GM12878 (cell line): ENCODE measurements around the gene DIAPH1. TPM values are rescaled to one million over a fixed set of nuclear protein-coding genes. Genes with fewer than 3 reads are reported as not detected.

Experiments
- CBFB ChIP-seq: IDR thresholded peaks from 2 replicates; pipeline ENCODE4 v1.6.1; 2016; ENCODE audit warnings: antibody characterized with exemption, low read depth
- CEBPZ ChIP-seq: fragments of 150-350 bp; IDR thresholded peaks from 2 replicates; pipeline ENCODE4 v1.6.1; 2016; ENCODE audit warnings: low read depth, low read length
- CHD4 ChIP-seq: fragments of 200-600 bp; sonication (generic); IDR thresholded peaks from 2 replicates; pipeline ENCODE4 v1.6.1; 2016; ENCODE audit warnings: mild to moderate bottlenecking
- ELK1 ChIP-seq: IDR thresholded peaks from 2 replicates; pipeline ENCODE4 v1.6.1; 2012; ENCODE audit warnings: low read depth, low read length, improper control_type of control experiment
- FOXK2 ChIP-seq: fragments of 450-650 bp; IDR thresholded peaks from 2 replicates; pipeline ENCODE4 v1.6.1; 2017; ENCODE audit warnings: mild to moderate bottlenecking, moderate library complexity
- HDGF ChIP-seq: fragments of 450-650 bp; IDR thresholded peaks from 2 replicates; pipeline ENCODE4 v1.6.1; 2016; ENCODE audit warnings: antibody characterized with exemption
- MLLT1 ChIP-seq: fragments of 450-650 bp; IDR thresholded peaks from 2 replicates; pipeline ENCODE4 v1.6.1; 2016; ENCODE audit warnings: mild to moderate bottlenecking
- MTA2 ChIP-seq: fragments of 450-650 bp; IDR thresholded peaks from 2 replicates; pipeline ENCODE4 v1.6.1; 2016; ENCODE audit warnings: low read depth, mild to moderate bottlenecking, moderate library complexity
- NFIC ChIP-seq: IDR thresholded peaks from 2 replicates; pipeline ENCODE4 v1.6.1; 2012; ENCODE audit warnings: low read depth, mild to moderate bottlenecking, inconsistent platforms, low read length, moderate library complexity
- NR2C1 ChIP-seq: fragments of 450-650 bp; IDR thresholded peaks from 2 replicates; pipeline ENCODE4 v1.6.1; 2017; ENCODE audit warnings: antibody characterized with exemption, mild to moderate bottlenecking, moderate library complexity
- POLR2AphosphoS2 ChIP-seq: IDR thresholded peaks from 2 replicates; pipeline ENCODE4 v1.6.1; 2011; ENCODE audit warnings: low read depth, mild to moderate bottlenecking, low read length, improper control_type of control experiment, moderate library complexity
- PRDM15 ChIP-seq: fragments of 450-650 bp; formaldehyde crosslinking; IDR thresholded peaks from 2 replicates; pipeline ENCODE4 v1.4.0; 2020; ENCODE audit warnings: mild to moderate bottlenecking, moderate library complexity
- RUNX3 ChIP-seq: IDR thresholded peaks from 2 replicates; pipeline ENCODE4 v1.6.1; 2012; ENCODE audit warnings: low read length, inconsistent platforms
- SP1 ChIP-seq: IDR thresholded peaks from one replicate; pipeline ENCODE4 v1.6.1; 2011; ENCODE audit warnings: low read depth, low read length
- USF1 ChIP-seq: IDR thresholded peaks from 2 replicates; pipeline ENCODE4 v1.6.1; 2011; ENCODE audit warnings: borderline replicate concordance, low read depth, mild to moderate bottlenecking, moderate library complexity, mixed read lengths, low read length; ENCODE audit not compliant: insufficient read depth; ENCODE audit errors: extremely low read length
- ZBTB4 ChIP-seq: fragments of 450-650 bp; formaldehyde crosslinking; IDR thresholded peaks from 2 replicates; pipeline ENCODE4 v1.4.0; 2022; ENCODE audit warnings: mild to moderate bottlenecking, moderate library complexity
- polyA plus RNA-seq, 11 experiments: library from polyadenylated mRNA; depleted of rRNA in 4 of 11; unstranded in 6 of 11; stranded (reverse) in 5 of 11; fragments of >200 nt; fragmentation: Nextera tagmentation in 4 of 11; fragmentation: Illumina TruSeq in 1 of 11; extraction: Ambion mirVana in 4 of 11; extraction: Trizol in 1 of 11; gene quantifications; 1 replicate in 1 of 11; 2 replicates in 10 of 11; pipeline versions ENCODE4 v1.2.1 to v1.2.3, GENCODE V29; 2011 to 2016; ENCODE audit warnings: inconsistent platforms in 2 of 11, missing spikeins in 2 of 11, low read depth in 1 of 11
- total RNA-seq, 4 experiments: library from RNA; depleted of rRNA in 3 of 4; stranded (reverse); fragments of >200 nt in 3 of 4; fragmentation: Illumina TruSeq in 1 of 4; extraction: Trizol in 1 of 4; gene quantifications; 2 replicates each; pipeline versions ENCODE4 v1.2.1 to v1.2.3, GENCODE V29; 2013 to 2021

Gene DIAPH1
- total and polyA plus RNA-seq, 10 of the 15 experiments (the other 5 are each of a cell fraction or from before 2014, with no cell fraction given) = 37.8 to 168 (median 59.0) TPM

- TF ChIP-seq PRDM15 = no peak
- TF ChIP-seq USF1 = no peak
- no peak for TF ChIP-seq CHD4
- no peak for TF ChIP-seq ZBTB4 (CRISPR knock-in tag)
- peak; percentile 91; the same call in 1 of the 2 replicates for TF ChIP-seq NFIC
- TF ChIP-seq POLR2AphosphoS2 = no peak
- no peak for TF ChIP-seq MLLT1
- TF ChIP-seq NR2C1 = no peak
- no peak for TF ChIP-seq HDGF
- TF ChIP-seq MTA2 = no peak
- TF ChIP-seq FOXK2 = no peak
- no peak for TF ChIP-seq CEBPZ
- no peak for TF ChIP-seq ELK1
- TF ChIP-seq CBFB = peak; percentile 86
- TF ChIP-seq RUNX3 = peak; percentile 98
- TF ChIP-seq SP1 = peak; percentile 24
These were observed 39.2 kb upstream of the DIAPH1 start (continued) for GRCh38 chr5:141657937-141658545.
